Sigmoid colon (tissue), 4 donors: ENCODE data around the gene ME3.

Experiments
- CTCF ChIP-seq, 4 experiments: fragments of 450-650 bp in 3 of 4; fragments of 200-600 bp in 1 of 4; IDR thresholded peaks; one replicate each; pipeline ENCODE4 v1.5.1; 2016 to 2019; ENCODE audit warnings: antibody characterized with exemption in 4 of 4, mild to moderate bottlenecking in 3 of 4, moderate library complexity in 2 of 4
- POLR2AphosphoS5 ChIP-seq, 4 donors: sonication (generic); formaldehyde crosslinking; IDR thresholded peaks; one replicate each; pipeline ENCODE4 v1.6.1; 2017; ENCODE audit warnings: antibody characterized with exemption in 4 of 4

GRCh38 chr11:86500500-86501140, 171.8 kb downstream of the ME3 start:
- no peak for TF ChIP-seq POLR2AphosphoS5 (IDR thresholded peaks at IDR 0.05)
- no peak for TF ChIP-seq CTCF (IDR thresholded peaks at IDR 0.05)
